Measurements from ENCODE around the gene C12orf60.

GRCh38 chr12:14811486-14811885 lies 8.0 kb downstream of the C12orf60 start:
- no peak for TF ChIP-seq CTCF (IDR thresholded peaks at IDR 0.05)
- TF ChIP-seq POLR2A (IDR thresholded peaks at IDR 0.05) = no peak
